GM18867 (cell line): ENCODE measurements around the gene NFE2L3.
"Not testable (repeated sequence)": the region's sequence is repeated elsewhere in the genome, so short reads cannot be mapped to it uniquely, and the experiment has no call there.

Experiments
- ATAC-seq: cut with Tn5 transposase; IDR thresholded peaks from one replicate; pipeline ENCODE4 v1.9.1; 2021; ENCODE audit warnings: mild to moderate bottlenecking, moderate library complexity; ENCODE audit not compliant: unreplicated experiment

Gene NFE2L3

GRCh38 chr7:26147030-26147429, 5.0 kb upstream of the NFE2L3 start:
- ATAC-seq, result no peak

GRCh38 chr7:26147646-26148306, 4.2 kb upstream of the NFE2L3 start:
- ATAC-seq, result not testable (repeated sequence)

GRCh38 chr7:26148307-26148700, 3.7 kb upstream of the NFE2L3 start:
- ATAC-seq, result not testable (repeated sequence)

- no peak for ATAC-seq
Measured at GRCh38 chr7:26149391-26149977, 2.5 kb upstream of the NFE2L3 start.

- ATAC-seq, result no peak
Measured at GRCh38 chr7:26151096-26151495, 902 bp upstream of the NFE2L3 start.

- ATAC-seq, result no peak
Measured at GRCh38 chr7:26151650-26151952, 397 bp upstream of the NFE2L3 start.

GRCh38 chr7:26152782-26153240, 813 bp downstream of the NFE2L3 start:
- peak; percentile 25 for ATAC-seq

- peak; percentile 6 for ATAC-seq
Measured at GRCh38 chr7:26153241-26153822, 1.3 kb downstream of the NFE2L3 start.

GRCh38 chr7:26153823-26154783, 2.1 kb downstream of the NFE2L3 start:
- ATAC-seq, result no peak

GRCh38 chr7:26155531-26156375, 3.8 kb downstream of the NFE2L3 start:
- ATAC-seq, result no peak

- no peak for ATAC-seq
Measured at GRCh38 chr7:26156451-26157420, 4.7 kb downstream of the NFE2L3 start.

GRCh38 chr7:26157520-26158105, 5.6 kb downstream of the NFE2L3 start:
- no peak for ATAC-seq

- no peak for ATAC-seq
Measured at GRCh38 chr7:26159243-26159642, 7.2 kb downstream of the NFE2L3 start.

GRCh38 chr7:26160896-26161295, 8.9 kb downstream of the NFE2L3 start:
- no peak for ATAC-seq

GRCh38 chr7:26162431-26162830, 10.4 kb downstream of the NFE2L3 start:
- ATAC-seq, result no peak

- ATAC-seq, result not testable (repeated sequence)
Measured at GRCh38 chr7:26163804-26164203, 11.8 kb downstream of the NFE2L3 start.

GRCh38 chr7:26165950-26166683, 14.1 kb downstream of the NFE2L3 start:
- ATAC-seq, result no peak

- peak; percentile 20 for ATAC-seq
Measured at GRCh38 chr7:26166684-26167266, 14.8 kb downstream of the NFE2L3 start.
